HG02938 (cell line): ENCODE results near the gene RNF5.
"Not testable (repeated sequence)": the region's sequence is repeated elsewhere in the genome, so short reads cannot be mapped to it uniquely, and the experiment has no call there.

ENCODE experiments used
- ATAC-seq: cut with Tn5 transposase; IDR thresholded peaks from one replicate; pipeline ENCODE4 v1.9.1; 2021; ENCODE audit warnings: mild to moderate bottlenecking, moderate library complexity; ENCODE audit not compliant: unreplicated experiment

Gene RNF5

GRCh38 chr6:32203426-32204267, 25.4 kb downstream of the RNF5 start:
- no peak for ATAC-seq

DNA sequence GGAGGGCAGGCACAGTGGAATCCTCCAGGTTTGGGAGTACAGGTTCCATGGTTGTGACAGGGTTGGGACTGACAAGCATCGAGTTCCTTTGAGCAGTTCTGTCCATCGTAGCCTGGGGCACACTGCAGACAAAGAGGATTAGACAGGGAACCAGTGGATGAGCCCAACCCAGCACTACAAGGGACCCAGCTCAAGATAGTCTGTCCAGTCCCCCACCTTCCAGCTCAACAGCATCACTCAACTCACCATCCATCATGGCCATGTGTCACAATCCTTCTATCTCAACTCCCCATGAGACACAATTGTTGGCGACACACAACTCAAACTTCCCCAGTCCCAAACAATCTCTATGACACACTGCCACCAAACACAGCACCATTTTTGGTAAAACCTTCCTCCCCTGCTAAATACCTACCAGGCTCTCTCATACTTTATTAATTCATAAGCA, 26.1 kb downstream of the RNF5 start:
- no peak for ATAC-seq

DNA sequence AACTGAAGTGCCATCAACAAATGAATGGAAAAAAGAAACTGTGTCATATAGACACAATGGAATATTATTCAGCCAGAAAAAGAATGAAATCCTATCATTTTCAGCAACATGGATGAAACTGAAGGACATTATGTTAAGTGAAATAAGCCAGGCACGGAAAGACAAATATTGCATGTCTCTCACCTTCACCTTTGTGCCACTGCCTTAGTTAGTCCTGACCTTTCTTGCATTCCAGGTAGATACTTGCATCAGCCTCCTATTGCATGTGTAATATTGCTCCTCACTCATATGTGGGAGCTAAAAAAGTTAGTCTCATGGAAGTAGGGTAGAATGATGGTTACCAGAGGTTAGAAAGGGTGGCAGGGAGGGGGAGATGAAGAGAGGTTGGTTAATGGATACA, 30.8 kb downstream of the RNF5 start:
- no peak for ATAC-seq

DNA sequence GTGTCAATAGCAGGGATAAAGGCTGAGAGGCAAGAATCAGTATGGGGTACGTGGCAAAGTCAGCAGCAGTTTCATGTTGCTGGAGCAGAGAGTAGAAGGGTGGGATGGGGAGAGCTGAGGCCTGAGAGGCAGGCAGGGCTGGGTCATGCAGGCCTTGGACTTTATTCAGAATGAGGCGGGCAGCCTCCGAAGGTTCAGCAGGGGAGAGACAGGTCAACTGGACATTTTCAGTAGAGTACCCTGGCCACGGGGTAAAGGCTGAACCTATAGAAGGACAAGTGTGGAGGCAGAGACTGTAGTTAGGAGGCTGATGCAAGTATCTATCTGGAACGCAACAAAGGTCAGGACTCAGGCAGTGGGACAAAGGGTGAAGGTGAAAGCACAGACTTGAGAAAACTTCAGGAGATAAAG, 32.0 kb downstream of the RNF5 start:
- no peak for ATAC-seq

GRCh38 chr6:32211432-32211831, 33.2 kb downstream of the RNF5 start:
- not testable (repeated sequence) for ATAC-seq

GRCh38 chr6:32212076-32212760, 34.0 kb downstream of the RNF5 start:
- ATAC-seq: no peak

DNA sequence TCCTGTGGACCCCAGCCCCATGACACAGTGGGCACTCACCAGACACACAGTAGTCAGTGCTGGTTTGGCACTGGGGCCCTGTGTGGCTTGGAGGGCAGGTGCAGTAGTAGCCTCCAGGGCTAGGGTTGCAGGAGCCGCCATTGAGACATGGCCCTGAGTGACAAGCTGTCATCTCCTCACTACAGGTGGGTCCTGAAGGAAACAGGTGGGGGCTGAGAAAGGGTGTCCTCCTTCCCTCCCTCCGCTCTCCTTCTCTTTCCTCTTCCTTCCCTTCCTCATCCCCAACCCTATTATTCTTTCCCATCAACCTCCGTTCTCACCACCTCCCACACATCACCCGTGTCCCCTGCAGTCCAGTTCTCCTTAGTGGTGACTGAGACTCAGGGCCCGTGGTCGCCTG, 35.4 kb downstream of the RNF5 start:
- no peak for ATAC-seq

GRCh38 chr6:32214126-32214525, 35.9 kb downstream of the RNF5 start:
- ATAC-seq: no peak

DNA sequence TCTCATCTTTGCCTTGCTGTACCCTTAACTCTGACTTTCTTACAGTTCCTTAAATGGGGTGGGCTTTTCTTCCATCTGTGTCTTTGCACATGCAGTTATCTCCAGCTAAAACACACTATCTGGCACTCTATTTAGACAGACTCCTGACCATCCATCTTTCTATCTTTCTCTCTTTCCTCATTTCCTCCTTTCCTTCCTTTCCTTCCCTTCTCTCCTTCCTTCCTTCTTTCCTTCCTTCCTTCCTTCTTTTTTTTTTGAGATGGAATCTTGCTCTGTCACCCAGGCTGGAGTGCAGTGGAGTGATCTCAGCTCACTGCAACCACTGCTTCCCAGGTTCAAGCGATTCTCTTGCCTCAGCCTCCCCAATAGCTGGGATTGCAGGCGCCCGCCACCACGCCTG, 37.4 kb downstream of the RNF5 start:
- ATAC-seq: no peak

GRCh38 chr6:32216285-32216684, 38.1 kb downstream of the RNF5 start:
- no peak for ATAC-seq

DNA sequence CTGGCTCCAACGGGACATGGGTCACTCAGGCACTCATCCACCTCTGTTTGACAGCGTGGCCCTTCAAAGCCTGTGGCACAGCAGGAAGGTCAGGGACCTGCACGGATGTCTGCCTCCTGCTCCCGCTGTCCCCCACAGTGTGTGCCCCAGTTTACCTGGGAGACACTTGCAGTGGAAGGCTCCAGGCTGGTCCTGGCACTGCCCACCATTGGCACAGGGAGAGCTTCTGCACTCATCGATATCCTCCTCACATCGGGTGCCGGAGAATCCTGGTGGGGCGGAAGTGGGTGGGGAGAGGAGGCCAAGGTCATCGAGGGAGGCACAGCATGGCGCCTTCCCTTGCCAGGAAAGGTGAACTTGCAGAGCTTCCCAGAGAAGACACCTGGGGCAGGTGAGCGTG, 38.8 kb downstream of the RNF5 start:
- no peak for ATAC-seq

- no peak for ATAC-seq
Measured at GRCh38 chr6:32218167-32218566, 40.0 kb downstream of the RNF5 start.

- no peak for ATAC-seq
Measured at GRCh38 chr6:32220021-32220420, 41.8 kb downstream of the RNF5 start.

GRCh38 chr6:32222333-32223230, 44.4 kb downstream of the RNF5 start:
- ATAC-seq: no peak

DNA sequence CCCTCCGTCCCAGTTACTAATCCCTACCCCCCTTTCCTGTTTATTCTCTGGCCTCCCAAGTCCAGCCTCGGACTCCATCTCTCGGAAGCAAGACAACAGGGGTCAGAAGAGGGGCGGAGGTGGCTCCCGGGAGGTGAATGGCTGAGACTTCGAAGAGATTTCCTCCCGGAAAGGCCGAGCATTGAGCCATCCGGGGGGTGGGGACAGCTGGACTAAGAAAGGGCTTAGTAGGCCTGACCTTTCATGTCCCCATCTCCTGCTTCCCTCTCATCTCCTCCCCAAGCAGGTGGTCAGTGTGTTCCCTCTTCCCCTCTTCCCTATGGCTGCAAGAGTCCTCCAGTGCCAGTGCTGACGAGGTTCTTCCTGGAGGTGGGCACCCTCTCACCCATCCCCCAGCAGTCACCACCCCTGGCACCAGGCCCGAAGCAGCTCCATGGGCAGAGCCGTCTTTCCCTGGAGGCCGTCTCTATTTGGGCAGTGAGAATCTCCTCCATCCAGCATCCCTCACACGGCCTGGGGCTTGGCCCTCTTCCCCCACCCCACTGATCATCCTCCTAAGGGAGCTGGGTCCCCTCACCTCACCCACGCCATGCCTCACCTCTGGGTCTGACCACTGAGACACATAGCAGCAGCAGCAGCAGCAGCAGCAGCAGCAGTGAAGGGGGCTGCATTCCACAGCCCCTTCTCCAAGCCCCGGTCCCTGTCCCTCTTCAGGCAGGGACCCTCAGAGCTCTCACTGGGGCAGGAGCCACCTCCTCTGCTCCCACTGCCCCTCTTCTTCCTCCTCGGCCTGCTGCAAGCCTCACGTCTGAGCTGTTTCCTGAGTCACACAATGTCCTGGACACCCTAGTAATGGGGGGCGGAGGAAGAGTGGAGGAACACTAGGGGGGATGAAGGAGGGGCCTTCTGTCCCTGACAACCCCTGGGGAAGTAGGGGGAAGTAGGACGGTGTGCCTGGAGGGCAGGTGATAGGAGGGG, 45.3 kb downstream of the RNF5 start, which contains the start of gene NOTCH4:
NOTCH4 (minus strand) TSS at position 810 of the 978 bp plus-strand sequence; CDS start at position 671, 139 bp downstream.
- no peak for ATAC-seq

GRCh38 chr6:32224696-32225095, 46.5 kb downstream of the RNF5 start:
- no peak for ATAC-seq

- no peak for ATAC-seq
Measured at GRCh38 chr6:32226434-32226833, 48.2 kb downstream of the RNF5 start.
